HEK293 (cell line): ENCODE data around the gene CYTH4.

Experiments
- KLF9 ChIP-seq: fragments of 450-650 bp; formaldehyde crosslinking; IDR thresholded peaks from 2 replicates; pipeline ENCODE4 v1.5.1; 2016; ENCODE audit warnings: missing biosample characterization, missing genetic modification characterization, low read depth
- SETDB1 ChIP-seq: IDR thresholded peaks from one replicate; pipeline ENCODE4 v1.6.1; 2017; ENCODE audit warnings: mild to moderate bottlenecking, low read length, moderate library complexity, mixed read lengths; ENCODE audit not compliant: insufficient read length
- ZNF341 ChIP-seq: fragments of 450-650 bp; formaldehyde crosslinking; IDR thresholded peaks from 2 replicates; pipeline ENCODE4; 2016; ENCODE audit warnings: low read depth, missing biosample characterization, missing genetic modification characterization
- ZNF350 ChIP-seq: fragments of 450-650 bp; formaldehyde crosslinking; IDR thresholded peaks from 2 replicates; pipeline ENCODE4 v1.5.0; 2017; ENCODE audit warnings: missing biosample characterization, mild to moderate bottlenecking, missing genetic modification characterization
- ZNF423 ChIP-seq: fragments of 450-650 bp; formaldehyde crosslinking; IDR thresholded peaks from 2 replicates; pipeline ENCODE4 v1.5.1; 2016; ENCODE audit warnings: missing biosample characterization, missing genetic modification characterization
- ZNF600 ChIP-seq: fragments of 450-650 bp; formaldehyde crosslinking; IDR thresholded peaks from 2 replicates; pipeline ENCODE4 v1.5.1; 2016; ENCODE audit warnings: missing biosample characterization, missing genetic modification characterization
- ZNF621 ChIP-seq: fragments of 450-650 bp; formaldehyde crosslinking; IDR thresholded peaks from 2 replicates; pipeline ENCODE4 v1.5.1; 2017; ENCODE audit warnings: missing biosample characterization, missing genetic modification characterization
- TF ChIP-seq, protein P1 (sequence below): fragments of 450-650 bp; formaldehyde crosslinking; IDR thresholded peaks from 2 replicates; pipeline ENCODE4 v1.5.1; 2016; ENCODE audit warnings: missing biosample characterization, missing genetic modification characterization

DNA sequence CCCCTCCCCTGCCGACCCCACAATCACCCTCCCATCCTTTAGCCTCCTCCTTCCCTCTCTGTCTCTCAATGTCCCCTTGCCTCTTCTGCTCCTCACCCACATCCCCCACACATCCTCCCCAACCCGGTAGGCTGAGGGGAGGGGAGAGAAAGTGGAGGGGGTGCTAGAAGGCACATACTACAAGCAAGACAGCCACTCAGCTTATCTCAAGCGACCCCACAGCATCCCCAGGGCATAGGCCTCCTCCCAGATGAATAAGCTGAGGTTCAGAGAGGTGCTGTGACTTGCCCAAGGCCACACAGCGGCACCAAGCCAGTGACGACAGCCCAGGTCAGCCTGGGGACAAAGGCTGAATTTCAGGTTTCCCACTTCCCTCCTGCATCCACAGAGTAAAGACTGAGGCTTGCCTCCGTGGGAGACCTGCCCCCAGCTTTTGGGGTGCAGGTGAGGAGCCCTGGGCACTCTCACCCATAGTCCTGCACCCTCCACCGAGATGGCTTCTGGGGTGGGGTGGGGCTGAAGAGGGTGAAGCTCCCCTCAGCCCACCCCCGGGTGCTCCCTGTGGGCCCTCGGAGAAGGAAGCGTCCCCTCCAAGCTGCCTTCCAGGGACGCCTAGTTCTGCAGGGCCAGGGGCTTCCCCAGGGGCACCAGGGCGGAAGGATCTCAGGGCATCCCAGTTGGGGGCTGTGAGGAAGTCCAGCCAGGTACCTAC, 38.8 kb upstream of the CYTH4 start:
- TF ChIP-seq ZNF350 (no peak), ZNF423 (no peak), ZNF600 (no peak), ZNF341 (no peak), KLF9 (no peak), ZNF621 (no peak), SETDB1 (no peak)
- TF ChIP-seq, protein P1, sequence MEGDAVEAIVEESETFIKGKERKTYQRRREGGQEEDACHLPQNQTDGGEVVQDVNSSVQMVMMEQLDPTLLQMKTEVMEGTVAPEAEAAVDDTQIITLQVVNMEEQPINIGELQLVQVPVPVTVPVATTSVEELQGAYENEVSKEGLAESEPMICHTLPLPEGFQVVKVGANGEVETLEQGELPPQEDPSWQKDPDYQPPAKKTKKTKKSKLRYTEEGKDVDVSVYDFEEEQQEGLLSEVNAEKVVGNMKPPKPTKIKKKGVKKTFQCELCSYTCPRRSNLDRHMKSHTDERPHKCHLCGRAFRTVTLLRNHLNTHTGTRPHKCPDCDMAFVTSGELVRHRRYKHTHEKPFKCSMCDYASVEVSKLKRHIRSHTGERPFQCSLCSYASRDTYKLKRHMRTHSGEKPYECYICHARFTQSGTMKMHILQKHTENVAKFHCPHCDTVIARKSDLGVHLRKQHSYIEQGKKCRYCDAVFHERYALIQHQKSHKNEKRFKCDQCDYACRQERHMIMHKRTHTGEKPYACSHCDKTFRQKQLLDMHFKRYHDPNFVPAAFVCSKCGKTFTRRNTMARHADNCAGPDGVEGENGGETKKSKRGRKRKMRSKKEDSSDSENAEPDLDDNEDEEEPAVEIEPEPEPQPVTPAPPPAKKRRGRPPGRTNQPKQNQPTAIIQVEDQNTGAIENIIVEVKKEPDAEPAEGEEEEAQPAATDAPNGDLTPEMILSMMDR, result no peak
